Muscle of leg (tissue), 11 donors: ENCODE results near the gene DKC1. TPM values are rescaled to one million over a fixed set of nuclear protein-coding genes. Genes with fewer than 3 reads are reported as not detected.

Experiments
- DNase-seq: peaks from one replicate; pipeline ENCODE4 v3.0.0; 2013
- H3K27ac ChIP-seq: one replicate; pipeline ENCODE4 v1.5.1; 2013; ENCODE audit warnings: mild to moderate bottlenecking, low read length, control low read depth
- H3K27me3 ChIP-seq: one replicate; pipeline ENCODE4 v1.6.1; 2013; ENCODE audit warnings: low read length; ENCODE audit not compliant: control insufficient read depth, insufficient read depth
- H3K36me3 ChIP-seq: one replicate; pipeline ENCODE4 v1.6.1; 2013; ENCODE audit warnings: low read length; ENCODE audit not compliant: control insufficient read depth, insufficient read depth
- H3K4me1 ChIP-seq: one replicate; pipeline ENCODE4 v1.6.1; 2013; ENCODE audit warnings: low read length; ENCODE audit not compliant: control insufficient read depth, insufficient read depth
- H3K4me3 ChIP-seq: one replicate; pipeline ENCODE4 v1.5.1; 2013; ENCODE audit warnings: low read length, control low read depth
- H3K9me3 ChIP-seq: replicated peaks from 2 replicates; pipeline ENCODE4 v1.6.1; 2013; ENCODE audit warnings: low read depth, low read length; ENCODE audit not compliant: control insufficient read depth
- WGBS: methylation state at CpG from one replicate; pipeline ENCODE4 v1.1.5; 2013; ENCODE audit warnings: missing lambda C conversion rate; ENCODE audit not compliant: insufficient coverage; 5-methylcytosine and 5-hydroxymethylcytosine counted together
- polyA plus RNA-seq, 8 donors: library from polyadenylated mRNA; unstranded; fragments of 120-200 nt; gene quantifications; one replicate each; pipeline versions ENCODE4 v1.2.1 to v1.2.3, GENCODE V29; 2013; ENCODE audit warnings: inconsistent platforms in 1 of 8, low replicate concordance in 1 of 8; ENCODE audit not compliant: insufficient read length in 8 of 8, insufficient read depth in 1 of 8
- total RNA-seq: library from RNA; stranded (reverse); fragments of 120-200 nt; gene quantifications from one replicate; pipeline ENCODE4 v1.2.4, GENCODE V29; 2013

DKC1 gene
- total and polyA plus RNA-seq, 9 donors, result 22.8 to 44.2 (median 38.6) TPM

GRCh38 chrX:154802947-154803346 lies 40.3 kb downstream of the DKC1 start:
- no peaks in the 10 kb centered on the region for H3K27me3 ChIP-seq
- no peak overlapping the region for H3K4me3 ChIP-seq
- peaks cover 15% of the 10 kb centered on the region for H3K4me1 ChIP-seq
- 67% methylated on average over 2 of the region's 2 CpGs for WGBS
- peaks cover 5% of the 10 kb centered on the region for H3K9me3 ChIP-seq
- no peak for DNase-seq
- H3K27ac ChIP-seq, result no peak overlapping the region
- H3K36me3 ChIP-seq, result no peaks in the 10 kb centered on the region

- Histone ChIP-seq H3K9me3 (peaks cover 5% of the 10 kb centered on the region), H3K36me3 (no peaks in the 10 kb centered on the region), H3K27me3 (no peaks in the 10 kb centered on the region), H3K27ac (peak overlapping the region; percentile 47), H3K4me1 (peaks cover 14% of the 10 kb centered on the region), H3K4me3 (peak overlapping the region; percentile 73)
- no peak for DNase-seq
- 50% methylated on average over 4 of the region's 7 CpGs for WGBS
These were observed 41.7 kb downstream of the DKC1 start for GRCh38 chrX:154804261-154804956.

- Histone ChIP-seq H3K9me3 (peaks cover 5% of the 10 kb centered on the region), H3K27ac (peak within 1 kb of the TSS; percentile 47), H3K27me3 (no peaks in the 10 kb centered on the region), H3K36me3 (no peaks in the 10 kb centered on the region), H3K4me1 (peaks cover 9% of the 10 kb centered on the region), H3K4me3 (peak within 1 kb of the TSS; percentile 73)
- DNase-seq, result peak; percentile 85
- WGBS, result 26% methylated on average over 58 of the region's 65 CpGs
These were observed 42.5 kb downstream of the DKC1 start, which contains the start of gene MPP1 for GRCh38 chrX:154804957-154805695. MPP1 (minus strand) TSS chrX:154805485; CDS start chrX:154805373, 112 bp downstream.

GRCh38 chrX:154805696-154806091 lies 43.0 kb downstream of the DKC1 start:
- Histone ChIP-seq H3K27me3 (no peaks in the 10 kb centered on the region), H3K4me1 (peaks cover 9% of the 10 kb centered on the region)
- DNase-seq, result no peak

GRCh38 chrX:154806837-154807501 lies 44.3 kb downstream of the DKC1 start:
- no peaks in the 10 kb centered on the region for H3K27me3 ChIP-seq
- H3K4me3 ChIP-seq, result no peak overlapping the region
- 76% methylated on average over 2 of the region's 5 CpGs for WGBS
- H3K9me3 ChIP-seq, result peaks cover 5% of the 10 kb centered on the region
- peaks cover 9% of the 10 kb centered on the region for H3K4me1 ChIP-seq
- H3K27ac ChIP-seq, result no peak overlapping the region
- H3K36me3 ChIP-seq, result no peaks in the 10 kb centered on the region
- no peak for DNase-seq

More at GRCh38 chrX:154805696-154806091, 43.0 kb downstream of the DKC1 start:
- H3K9me3 ChIP-seq, result peaks cover 5% of the 10 kb centered on the region
- H3K36me3 ChIP-seq, result no peaks in the 10 kb centered on the region
- 38% methylated on average over 12 of the region's 13 CpGs for WGBS
- no peak overlapping the region for H3K27ac ChIP-seq
- H3K4me3 ChIP-seq, result peak overlapping the region; percentile 73

GRCh38 chrX:154809939-154810665 lies 47.4 kb downstream of the DKC1 start:
- peaks cover 5% of the 10 kb centered on the region for H3K9me3 ChIP-seq
- no peaks in the 10 kb centered on the region for H3K36me3 ChIP-seq
- WGBS, result no CpG with 5 or more reads among the region's 1 CpG
- no peak overlapping the region for H3K4me3 ChIP-seq
- no peaks in the 10 kb centered on the region for H3K27me3 ChIP-seq
- H3K27ac ChIP-seq, result no peak overlapping the region
- peaks cover 5% of the 10 kb centered on the region for H3K4me1 ChIP-seq
- DNase-seq, result no peak

GRCh38 chrX:154812341-154813101 lies 49.9 kb downstream of the DKC1 start:
- no CpG with 5 or more reads among the region's 2 CpGs for WGBS
- Histone ChIP-seq H3K27me3 (no peaks in the 10 kb centered on the region), H3K27ac (no peak overlapping the region), H3K9me3 (no peaks in the 10 kb centered on the region), H3K36me3 (no peaks in the 10 kb centered on the region), H3K4me1 (no peaks in the 10 kb centered on the region), H3K4me3 (no peak overlapping the region)
- DNase-seq, result no peak

GRCh38 chrX:154813801-154814200 lies 51.1 kb downstream of the DKC1 start:
- no CpG with 5 or more reads among the region's 1 CpG for WGBS
- DNase-seq, result no peak
- Histone ChIP-seq H3K27me3 (no peaks in the 10 kb centered on the region), H3K4me1 (no peaks in the 10 kb centered on the region), H3K36me3 (no peaks in the 10 kb centered on the region), H3K9me3 (no peaks in the 10 kb centered on the region), H3K27ac (no peak overlapping the region), H3K4me3 (no peak overlapping the region)

- Histone ChIP-seq H3K4me3 (no peak overlapping the region), H3K36me3 (no peaks in the 10 kb centered on the region), H3K4me1 (no peaks in the 10 kb centered on the region), H3K27me3 (no peaks in the 10 kb centered on the region), H3K9me3 (peaks cover 2% of the 10 kb centered on the region), H3K27ac (no peak overlapping the region)
- WGBS, result no CpG with 5 or more reads among the region's 5 CpGs
- no peak for DNase-seq
These were observed 52.7 kb downstream of the DKC1 start for GRCh38 chrX:154815274-154815818.
